ENCODE results near the gene NARS2.

The NARS2 gene

DNA sequence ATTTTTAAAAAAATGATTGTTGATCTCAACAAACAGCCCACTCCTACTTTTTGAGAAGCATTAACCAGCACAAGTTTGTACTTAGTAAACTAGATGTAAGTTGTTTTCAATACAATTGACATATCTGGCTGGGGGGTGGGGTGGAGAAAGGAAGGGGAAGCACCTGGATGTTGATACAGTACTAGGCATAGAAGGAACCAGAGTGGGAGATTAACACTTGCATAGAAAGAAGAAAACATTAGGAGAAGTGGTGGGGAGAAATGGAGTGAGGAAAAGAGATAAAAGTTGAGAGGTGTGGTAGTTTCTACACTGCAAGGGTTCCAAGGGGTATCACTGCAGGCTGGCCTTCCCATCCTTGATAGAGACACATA, 146.4 kb downstream of the NARS2 start:
- DNase-seq = no peak

DNA sequence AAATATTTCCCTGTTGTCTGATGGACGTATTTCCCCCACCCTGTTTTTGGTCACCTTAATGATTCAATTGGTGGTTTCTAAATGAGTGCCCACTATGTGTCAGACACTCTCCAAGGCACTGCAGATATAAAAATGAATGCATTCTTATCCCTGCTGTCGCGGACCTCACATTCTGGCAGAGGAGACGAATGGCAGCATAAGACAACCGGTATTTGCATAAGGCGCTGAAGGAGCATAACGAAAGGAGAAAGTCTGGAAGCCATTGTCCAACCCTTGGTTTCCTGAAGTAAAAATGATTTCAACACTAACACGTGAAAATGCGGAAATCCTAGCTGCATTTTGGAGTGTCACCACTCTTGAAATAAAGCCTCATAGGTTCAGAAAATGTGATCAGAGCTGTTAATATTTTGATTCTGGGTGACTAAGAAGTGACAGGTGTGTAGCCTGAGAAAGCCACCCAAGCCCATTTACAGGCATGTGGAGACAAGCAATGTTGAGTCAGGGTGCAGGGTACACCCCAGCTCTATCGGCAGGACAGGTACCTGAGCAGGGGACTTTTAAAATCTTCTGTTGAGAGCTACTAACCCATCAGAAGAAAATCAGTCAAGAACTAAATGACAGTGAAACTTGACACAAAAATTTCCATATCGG, 146.9 kb downstream of the NARS2 start:
- no peak for DNase-seq

DNA sequence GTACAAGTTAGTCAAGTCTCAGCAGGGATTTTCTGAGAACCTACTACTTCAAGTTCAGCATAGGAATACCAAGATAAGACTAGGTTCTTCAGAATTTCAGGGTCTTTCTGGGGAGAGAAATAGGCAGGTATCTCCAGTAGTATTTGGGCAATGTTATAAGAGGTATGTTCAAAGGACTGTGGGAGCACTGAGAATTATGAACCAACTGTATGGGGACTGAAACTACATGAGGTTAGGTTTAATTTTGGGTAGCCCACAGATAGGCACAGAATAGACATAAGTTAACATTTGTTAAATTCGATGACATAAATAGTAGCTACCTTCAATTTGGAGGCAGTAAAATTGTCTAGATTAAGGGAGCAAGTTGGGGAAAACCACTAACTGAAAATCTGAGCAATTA, 147.8 kb downstream of the NARS2 start:
- no peak for DNase-seq

DNA sequence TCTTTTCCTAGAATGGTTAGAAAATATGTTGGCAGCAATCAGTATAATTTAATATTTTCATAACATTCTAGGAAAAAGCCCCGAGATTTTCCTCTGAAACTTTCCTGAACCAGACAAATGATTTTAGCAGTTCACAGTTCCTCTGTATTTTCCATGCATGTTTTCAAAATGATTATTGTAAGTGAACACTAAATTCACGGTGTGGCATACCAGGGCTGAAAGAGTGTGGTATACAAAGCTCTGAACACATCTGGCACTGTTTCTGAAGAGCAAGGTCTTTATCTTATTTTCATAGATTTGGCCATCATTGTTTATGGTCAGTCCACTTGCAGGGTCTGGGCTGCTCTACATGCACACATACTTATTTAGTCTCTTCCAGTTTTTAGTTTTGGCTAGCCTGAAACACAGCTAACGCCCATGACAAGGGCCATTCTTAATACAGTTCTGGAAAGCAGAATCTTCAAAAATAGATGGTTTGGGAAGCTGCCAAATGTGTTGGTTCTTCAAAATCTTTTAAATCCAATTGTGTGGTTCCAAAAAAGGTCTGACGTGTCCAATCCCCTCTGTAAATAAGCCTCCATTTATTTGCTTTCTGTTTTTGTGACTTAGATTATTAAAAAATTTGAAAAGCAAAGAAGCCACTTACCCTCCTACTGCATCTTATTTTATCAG, 149.1 kb downstream of the NARS2 start:
- no peak for DNase-seq

DNA sequence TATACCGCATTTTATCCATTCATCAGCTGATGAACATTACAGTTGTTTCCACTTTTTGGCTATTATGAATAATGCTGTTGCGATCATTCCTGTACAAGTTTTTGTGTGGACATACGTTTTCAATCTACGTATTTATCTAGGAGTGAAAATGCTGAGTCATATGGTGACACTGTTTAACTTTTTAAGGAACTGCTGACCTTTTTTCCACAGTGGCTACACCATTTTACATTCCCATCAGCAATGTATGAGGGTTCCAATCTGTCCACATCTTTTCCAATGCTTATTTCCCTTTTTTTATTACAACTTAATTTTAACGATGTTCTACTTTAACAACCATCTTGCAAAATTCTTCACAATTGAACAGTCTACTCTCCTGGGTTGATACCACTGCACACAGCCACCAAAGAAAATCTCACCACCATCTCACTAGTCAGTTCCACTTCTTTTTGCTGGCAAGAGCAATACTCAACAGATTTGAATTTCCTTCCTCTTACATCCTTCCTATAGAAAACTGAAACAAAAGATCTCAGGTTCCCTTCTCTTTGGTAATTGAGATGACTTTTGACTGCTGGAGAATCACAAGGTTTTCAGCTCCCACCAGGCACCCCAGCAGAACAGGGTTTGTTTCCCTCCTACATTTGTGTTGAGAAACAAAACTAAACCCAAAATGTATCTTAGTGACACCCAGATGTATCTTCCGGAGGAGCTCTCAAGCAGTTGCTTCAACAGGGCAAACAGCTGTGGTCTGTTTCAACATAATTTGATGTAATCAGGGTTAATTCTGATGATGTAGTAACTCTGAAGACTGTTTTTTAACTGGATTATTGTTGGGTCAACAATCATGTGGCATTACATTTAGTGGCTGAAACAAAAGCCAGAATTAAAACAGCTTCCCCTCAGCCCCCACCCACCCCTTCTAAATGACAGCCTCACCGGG, 150.1 kb downstream of the NARS2 start:
- DNase-seq = no peak

DNA sequence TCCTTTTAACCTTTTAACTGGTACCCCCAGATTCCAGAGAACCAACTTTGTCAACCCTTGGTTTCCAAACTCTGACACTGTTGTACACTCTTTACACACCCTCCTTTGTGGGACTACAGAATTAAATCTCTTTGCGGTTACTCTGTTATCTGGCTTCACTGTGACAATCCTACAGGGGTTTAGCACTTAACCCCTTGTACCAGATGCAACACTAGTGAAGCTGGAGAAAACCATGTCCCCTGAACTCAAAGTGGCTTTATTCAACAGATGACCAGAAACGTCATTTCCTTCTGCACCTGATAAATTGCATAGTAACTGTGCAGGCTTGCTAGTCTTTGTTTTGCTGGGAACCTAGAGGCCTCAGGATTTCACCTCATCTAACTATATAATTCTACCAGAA, 151.4 kb downstream of the NARS2 start:
- no peak for DNase-seq

DNA sequence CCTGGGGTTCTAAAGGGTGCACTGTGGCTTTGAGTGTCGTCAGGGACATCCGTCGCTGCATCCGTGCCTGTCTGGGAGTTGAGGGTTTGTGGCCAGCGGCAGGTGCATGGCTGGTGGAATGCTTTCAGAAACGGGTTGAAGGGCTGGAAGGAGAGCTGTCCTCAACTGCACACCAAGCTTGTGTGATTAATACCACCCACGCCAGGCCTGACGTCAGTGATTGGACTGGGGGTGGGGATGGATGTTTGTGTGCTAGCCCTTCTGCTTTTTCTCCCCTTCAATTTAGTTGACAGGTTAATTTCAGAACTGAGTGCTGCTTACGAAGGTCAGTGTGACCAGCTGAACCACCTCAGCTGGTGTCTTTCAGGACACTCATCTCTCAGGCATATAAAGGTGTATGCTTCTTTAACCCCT, 153.9 kb downstream of the NARS2 start:
- DNase-seq = peak; percentile 35

DNA sequence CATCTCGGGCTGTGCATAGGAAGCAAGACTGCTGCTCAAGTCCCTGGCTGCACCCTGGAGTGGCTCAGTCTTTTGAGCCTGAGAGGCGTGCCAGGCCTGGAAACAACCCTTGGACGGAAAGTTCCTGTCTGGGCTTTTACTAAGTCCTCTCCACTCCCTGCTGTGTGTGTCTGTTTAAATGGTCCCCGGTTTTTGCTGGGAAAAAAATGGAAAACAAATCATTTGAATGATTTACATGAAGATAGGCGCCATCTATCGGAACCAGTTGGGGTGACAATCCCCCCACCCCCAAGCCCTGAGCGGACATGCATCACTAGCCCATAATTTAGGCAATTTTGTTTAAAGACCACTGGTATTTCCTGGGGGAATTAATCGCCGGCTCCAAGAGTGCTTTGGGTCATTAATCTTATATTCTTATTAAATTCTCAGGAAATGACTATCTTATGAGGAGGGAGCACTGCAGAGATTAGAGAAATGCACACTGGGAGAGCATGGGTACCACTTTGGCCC, 154.4 kb downstream of the NARS2 start:
- DNase-seq = peak; percentile 22

DNA sequence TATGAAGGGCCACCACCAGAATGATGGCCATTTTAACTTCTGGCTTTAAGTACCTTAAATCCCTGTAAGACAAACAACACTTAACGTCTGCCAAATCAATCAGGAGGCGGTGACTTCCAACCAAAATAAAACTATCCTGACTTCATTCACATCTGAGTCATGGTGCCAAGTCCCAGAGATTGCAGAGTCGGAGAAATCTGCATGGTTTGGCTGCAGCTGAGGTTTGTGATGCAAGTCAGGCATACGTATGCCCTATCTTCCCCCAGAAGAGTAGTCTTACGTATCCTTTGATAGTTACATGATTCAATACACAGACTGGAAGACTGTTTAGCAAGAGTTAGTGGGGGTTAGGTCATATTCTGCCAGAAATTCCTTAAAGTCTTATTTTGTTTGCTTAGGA, 155.3 kb downstream of the NARS2 start:
- no peak for DNase-seq

DNA sequence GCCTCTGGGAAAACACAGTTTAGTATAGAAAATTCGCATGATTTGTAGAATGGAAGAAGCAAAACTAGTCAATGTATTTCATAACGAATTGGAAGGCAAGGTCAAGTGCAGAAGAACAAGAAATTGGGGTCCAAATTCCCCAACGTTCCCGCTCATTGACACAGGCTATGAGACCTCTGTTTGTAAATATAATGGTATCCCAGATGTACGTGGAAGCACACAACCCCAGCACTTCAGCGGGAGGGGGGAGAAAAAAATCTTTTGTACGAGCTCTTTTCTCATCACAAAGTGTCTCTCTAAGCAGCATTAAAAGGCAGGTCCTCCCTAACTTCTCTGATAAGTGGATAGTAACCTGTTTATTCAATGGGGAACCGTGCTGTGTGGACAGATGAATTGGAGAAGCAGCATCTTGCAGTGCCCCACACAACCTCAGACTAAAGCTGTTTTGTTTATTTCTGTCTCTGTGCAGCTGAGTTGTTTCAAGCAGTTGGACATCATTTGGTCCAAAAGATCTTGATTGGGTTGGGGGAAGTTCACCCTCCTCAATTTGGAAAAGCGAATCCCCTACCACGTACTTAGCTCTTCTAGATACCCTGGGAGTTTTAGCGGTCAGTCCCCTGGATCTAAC, 156.0 kb downstream of the NARS2 start:
- DNase-seq = no peak

DNA sequence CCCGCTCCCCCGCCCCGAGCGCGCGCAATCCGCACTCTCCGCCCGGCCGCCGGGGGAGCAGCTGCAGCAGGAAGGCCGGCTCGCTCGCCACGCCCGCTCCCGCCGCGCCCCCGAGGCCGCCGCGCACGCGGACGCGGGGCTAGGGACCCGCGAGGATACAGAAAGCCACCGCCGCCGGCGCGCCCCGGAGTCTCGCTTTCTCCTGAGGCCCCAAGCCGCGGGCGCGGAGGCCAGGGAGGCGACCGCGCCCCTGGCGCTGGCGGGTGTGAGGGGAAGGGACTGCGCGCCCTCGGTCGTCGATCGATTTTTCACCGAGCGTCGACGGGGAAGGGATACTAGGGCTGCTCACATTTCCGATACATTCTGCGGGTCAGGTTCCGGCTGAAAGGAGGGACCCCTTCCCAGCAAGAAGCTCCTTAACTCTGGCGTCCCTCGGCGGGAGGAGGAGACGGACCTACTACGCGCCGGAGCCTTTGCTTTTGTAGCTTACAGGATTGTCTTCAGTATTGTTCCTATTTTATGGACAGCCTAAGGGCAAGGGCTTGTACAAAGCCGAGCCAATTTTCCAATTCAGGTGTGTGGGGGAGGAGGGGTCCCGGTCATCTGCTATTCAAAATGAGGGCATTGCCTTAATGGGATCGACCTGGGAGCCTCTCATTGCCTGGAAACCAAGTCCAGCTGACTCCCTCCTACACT, 156.6 kb downstream of the NARS2 start:
- no peak for DNase-seq

DNA sequence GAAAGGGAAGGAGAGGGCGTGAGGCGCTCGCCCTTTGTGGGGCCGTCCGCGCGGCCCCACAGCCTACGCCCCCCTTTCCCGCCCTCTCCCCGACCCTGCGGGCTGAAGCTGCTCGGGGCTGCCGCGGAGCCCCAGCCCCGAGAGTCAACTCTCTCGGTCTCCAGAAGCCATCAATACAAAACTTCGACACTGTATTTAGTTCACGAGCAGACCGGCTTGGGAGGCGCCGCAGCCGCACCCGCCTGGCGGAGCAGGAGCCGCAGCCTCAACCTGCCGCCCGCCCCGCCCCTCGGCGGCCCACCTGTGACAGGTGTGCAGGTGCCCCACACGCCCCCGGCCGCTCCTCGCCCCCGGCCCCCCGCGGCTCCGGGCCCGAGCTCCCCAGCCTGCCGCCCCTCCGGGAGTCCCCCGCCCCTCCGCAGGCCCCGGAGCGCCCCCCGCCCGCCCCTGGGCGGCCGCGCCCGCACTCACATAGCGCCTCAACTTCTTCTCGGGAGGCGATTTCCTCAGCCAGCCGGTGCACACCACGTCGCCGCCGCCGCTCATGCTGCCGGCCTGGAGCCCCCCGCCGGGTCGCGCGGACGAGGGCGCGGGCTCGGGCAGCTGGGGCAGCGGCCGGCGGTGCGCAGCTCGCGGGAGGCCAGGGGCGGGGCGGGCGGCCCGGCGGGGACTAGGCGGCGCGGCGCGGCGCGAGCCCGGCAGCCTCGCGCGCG, 157.3 kb downstream of the NARS2 start, which contains the start of gene GAB2:
Gene GAB2 (minus strand): TSS at position 646 of the 713 bp plus-strand sequence. CDS start 100 bp downstream, at position 546.
- no peak for DNase-seq

DNA sequence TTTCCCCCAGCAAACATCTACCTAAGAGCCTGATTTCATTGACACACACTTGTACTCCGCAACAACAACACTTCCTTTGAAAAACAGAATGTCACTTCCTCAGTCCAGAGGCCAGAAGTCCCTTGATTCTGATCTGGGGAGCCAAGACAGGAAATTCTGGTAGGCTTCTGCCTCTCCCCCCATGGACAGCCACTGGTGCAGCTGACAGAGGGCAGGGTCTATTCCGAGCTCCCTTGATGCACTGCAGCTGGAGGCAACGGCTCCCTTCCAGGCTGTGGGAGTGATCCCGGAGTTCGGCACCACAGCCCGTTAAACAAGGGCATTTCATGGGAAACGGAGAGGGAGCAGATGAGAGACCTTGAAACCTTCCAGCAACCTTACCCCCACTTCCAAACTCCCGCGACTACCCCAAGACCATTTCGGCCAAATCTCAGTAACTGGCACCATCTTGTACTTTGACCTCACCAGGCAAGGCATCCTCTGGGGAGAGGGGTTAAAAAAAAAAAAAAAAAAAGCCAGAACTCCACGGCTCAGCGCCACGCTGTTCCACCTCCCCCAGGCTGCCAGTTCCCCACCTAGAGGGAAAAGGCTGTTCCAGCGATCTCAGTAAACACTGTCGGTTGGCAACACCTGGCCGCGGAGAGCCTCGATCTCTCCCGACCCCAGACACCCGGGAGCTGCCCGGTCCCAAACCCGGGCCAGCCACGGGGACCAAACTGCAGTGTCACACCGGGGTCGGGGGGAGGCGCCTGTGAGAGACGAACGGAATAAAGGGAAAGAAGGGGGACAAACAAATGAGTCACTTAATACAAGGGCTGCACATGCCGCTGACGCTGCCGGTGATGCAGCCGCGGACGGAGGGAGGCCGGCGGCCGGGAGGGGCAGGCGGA, 158.1 kb downstream of the NARS2 start:
- DNase-seq = no peak

DNA sequence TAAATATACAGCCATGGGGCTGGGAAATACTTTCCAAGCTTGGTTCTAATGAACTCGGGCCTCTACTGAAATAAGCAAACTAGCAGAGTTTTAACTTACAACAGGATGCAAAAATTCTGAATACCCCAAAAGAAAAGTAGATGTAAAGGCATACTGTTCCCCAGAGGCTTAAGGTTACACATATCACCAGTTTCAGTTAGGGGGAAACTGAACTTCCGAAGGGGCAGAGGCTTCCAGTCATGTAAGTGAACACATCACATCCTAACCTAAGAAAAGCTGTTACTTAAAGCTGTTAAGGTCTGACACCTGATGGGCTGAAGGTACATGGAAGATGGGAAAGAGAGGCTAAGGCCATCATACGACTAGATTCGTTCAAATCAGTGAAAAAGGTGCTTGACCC, 159.3 kb downstream of the NARS2 start:
- DNase-seq = no peak

DNA sequence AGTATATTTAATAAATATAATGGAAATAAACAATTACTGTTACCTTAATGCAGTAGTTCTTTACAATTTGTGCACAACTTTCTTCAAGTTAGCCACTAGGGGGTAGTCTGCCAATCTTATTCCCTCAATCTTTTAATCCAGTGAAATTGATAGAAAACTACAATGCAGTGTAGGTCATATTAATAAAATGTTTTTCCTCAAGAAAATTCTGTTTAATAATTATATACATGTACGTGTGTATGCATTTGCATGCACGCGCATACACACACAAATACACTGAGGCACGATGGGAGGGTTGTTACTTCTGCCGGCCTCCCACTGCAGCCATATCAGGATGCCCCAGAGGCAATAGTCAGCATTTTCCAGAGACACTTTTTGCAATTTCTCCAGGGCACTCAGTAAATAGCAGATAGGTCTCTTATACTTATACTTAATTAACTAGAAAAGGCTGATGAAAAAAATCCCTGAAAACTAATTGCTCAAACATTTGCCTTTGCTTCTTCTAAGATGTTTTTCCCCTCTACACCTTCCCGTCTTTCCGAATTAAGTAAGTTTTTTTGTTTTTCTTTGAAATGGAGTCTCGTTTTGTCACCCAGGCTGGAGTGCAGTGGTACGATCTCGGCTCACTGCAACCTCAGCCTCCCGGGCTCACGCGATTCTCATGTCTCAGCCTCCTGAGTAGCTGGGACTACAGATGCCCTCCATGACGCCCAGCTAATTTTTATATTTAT, 160.2 kb downstream of the NARS2 start:
- DNase-seq = no peak

DNA sequence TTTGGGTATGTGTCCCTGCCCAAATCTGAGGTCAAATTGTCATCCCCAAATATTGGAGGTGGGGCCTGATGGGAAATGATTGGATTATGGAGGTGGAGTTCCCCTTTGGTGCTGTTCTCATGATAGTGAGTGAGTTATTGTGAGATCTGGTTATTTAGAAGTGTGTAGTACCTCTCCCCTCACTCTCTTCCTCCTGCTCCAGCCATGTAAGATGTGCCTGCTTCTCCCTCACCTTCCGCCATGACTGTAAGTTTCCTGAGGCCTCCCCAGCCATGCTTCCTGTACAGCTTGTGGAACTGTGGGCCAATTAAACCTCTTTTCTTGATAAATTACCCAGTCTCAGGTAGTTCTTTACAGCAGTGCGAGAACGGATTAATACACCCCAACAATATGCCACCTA, 166.0 kb downstream of the NARS2 start:
- no peak for DNase-seq

DNA sequence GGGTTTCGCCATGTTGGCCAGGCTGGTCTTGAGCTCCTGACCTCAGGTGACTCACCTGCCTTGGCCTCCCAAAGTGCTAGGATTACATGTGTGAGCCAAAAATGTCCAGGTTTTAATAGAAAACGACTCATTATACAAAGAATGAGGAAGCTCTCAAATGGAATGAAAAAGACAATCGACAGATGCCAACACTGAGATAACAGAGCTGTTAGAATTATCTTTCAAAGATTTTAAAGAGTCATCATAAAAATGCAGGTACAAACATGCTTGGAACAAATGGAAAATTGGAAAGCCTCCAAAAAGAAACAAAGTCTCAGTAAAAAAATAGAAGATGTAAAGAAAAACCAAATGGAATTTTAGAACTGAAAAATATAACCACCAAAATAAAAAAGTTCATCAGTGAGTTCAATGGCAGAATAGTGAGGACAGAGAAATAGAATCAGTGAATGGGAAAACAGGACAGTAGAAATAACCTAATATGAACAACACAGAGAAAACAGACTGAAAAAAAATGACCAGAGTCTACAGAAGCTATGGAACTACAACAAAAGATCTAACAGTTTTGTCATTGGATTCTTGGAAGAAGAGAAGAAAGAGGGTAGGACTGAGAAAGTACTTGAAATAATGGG, 168.0 kb downstream of the NARS2 start:
- no peak for DNase-seq

DNA sequence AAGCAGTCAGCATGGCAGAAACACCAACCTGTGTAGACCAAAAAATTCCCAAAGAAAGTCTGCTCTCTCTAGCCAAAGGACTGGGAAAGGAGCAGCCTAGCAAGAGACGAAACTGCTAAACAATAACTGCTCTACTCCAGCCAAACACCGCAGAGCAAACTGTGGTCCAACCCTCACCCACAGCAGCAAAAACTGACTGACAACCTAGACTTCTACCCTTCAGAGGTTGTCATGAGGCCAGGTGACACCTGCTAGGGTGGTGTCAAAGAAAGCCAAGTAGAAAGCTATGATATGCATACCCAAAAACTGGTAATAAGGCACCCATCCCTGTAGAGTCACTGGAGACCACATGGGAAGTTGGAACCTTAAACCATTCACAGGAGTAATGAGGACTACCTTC, 168.9 kb downstream of the NARS2 start:
- no peak for DNase-seq

DNA sequence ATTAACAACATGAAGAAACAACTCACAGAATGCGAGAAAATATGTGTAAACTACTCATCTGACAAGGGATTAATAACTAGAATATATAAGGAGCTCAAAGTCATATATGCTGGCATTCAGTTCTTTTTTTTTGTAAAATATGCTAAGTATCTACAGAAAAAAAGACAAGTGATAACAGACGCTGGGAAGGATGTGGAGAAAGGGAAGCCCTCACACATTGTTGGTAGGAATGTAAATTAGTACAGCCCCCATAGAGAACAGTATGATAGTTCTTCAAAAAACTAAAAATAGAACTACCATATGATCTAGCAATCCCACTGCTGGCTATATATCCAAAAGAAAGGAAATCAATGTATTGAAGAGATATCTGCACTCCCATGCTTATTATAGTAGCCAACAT, 170.9 kb downstream of the NARS2 start:
- no peak for DNase-seq
